ENCODE measurements around the gene PDCD4.
A peak's percentile ranks its signal among the peaks of the same experiment; 100 is the strongest.

Gene PDCD4

GRCh38 chr10:110871298-110872084, at the start of gene PDCD4:
Gene PDCD4, plus strand, starts transcription at chr10:110871928. Its CDS starts 4,100 bp downstream, at chr10:110876028.
- peak; percentile 96 for DNase-seq

GRCh38 chr10:110822035-110822711, 49.6 kb upstream of the PDCD4 start:
- no peak for DNase-seq

DNA sequence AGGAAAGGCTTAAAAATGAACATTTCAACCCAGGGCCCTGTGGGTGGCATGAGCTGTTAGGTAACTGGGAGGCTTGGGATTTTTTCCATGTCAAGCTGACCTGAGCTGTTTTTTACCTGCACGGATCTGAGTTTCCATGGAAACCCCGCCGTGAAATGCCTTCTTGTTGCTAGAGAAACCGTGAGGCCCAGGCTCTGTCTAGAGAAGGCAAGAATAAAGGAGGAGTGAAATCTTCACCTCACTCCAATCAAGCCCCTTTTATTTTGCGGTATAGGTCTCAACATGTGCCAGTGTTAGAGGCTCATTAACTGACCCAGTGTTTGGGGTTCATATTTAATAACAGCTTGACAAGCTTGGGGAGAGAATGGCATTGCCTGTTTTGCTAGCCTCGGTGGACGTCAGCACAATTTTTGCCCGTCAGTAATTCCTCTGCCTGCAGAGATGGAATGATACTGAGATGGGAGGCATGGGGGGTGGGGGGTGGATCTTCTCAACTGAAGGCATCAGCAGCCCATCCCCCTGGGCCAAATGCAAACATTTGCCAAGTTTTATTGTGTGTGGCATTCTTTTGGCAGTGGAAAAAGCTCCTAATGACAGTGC, 48.9 kb upstream of the PDCD4 start:
- DNase-seq, result no peak

DNA sequence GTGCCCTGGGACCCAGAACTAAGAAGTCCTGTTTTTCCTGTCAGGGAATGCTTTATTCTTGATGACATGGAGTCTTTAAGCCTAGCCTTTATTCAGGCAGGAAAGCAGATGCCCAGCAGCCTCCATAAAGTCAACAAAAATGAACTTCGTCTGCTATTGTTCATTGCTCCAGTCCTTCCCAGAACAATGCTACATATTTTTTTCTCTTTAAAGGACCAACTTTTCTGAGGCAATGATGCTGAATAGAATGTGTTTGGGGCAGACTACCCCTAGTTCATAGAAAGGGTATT, 47.6 kb upstream of the PDCD4 start:
- DNase-seq, result no peak

GRCh38 chr10:110824660-110825059, 47.1 kb upstream of the PDCD4 start:
- no peak for DNase-seq

DNA sequence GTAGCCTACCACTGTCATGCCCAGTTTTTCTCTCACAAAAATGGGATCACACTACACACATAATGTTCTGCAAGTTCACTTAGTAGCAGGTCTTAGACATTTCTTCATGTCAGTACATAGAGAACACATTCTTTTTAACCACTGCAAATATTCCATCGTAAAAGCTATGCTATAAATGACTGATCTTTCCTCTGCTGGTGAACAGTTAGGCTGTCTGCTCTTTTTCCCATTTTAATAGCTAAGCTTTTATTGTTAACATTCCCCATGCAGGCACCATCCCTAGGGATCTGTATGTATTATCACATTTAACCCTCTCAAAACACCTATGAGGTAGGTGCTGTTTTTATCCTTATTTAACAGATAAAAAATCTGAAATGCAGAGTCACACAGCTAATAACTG, 46.2 kb upstream of the PDCD4 start:
- DNase-seq, result no peak

DNA sequence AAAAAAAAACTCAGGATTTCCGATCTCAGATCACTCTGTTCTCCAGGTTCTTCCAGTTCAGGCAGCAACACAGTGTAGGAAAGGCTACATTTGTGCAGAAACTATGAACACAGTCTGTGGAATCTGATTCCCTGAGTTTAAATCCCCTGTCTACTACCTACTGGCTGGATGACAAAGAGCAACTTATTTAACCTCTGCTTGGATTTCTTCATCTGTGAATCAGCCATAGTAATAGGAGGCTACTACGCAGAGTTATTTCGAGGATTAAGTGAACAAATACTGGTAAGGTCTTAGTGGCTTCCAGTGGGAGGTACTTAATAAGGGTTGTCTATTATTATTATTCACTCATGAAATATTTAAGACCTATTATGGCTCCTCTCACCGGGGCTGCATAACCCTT, 44.3 kb upstream of the PDCD4 start:
- DNase-seq, result no peak

DNA sequence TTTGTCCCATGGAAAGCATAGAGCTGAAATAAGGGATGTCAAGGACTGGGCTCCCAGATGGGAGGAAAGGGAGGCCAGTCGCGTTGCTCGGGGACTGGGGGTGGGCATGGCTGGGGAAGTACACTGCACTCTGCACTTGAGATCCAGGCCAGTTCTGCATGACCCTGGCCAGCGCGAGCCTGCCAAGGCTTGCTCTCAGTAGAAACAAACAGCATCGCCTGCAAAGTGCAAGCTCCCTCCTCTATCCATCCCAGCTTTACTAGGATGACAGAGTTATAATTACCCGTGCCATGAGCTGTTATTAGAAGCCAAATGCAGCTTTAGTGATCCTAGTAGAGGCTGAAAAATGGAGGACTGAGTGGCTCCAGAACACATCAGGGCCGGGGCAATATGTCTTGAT, 43.9 kb upstream of the PDCD4 start:
- DNase-seq, result no peak

- no peak for DNase-seq
Measured at GRCh38 chr10:110828525-110828924, 43.2 kb upstream of the PDCD4 start.

DNA sequence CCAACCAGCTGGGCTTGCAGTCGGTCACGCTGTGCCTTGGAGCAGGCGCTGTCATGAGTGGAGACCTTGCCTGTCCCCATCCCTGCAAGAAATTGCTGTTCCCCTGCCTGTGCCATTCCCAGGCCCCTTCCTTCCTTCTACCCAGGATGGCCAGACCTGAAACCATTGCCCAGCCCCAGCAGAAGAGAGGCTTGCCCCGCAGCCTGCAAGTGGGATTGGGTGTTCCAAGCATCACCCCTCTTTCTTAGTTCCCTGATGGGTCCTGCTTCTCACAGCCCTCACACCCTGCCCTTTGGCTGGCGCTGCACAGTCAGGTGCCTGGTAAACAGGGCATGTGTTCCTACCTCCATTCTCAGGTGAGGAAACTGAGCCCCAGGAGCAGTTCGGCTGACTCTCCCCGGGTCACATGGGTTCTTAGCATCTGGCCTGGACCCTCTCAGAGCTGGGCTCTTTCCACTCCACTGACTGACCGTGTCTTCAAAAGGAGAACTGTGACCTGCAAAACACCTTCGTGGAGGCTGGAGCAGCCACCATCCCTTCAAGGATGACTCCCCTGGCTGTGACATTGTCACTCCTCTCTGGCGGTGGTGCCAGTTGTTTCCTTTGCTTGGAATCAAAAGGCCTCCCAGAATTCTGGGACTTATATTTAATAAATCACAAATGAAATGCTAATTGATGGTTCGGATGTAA, 41.9 kb upstream of the PDCD4 start:
- no peak for DNase-seq

- DNase-seq, result no peak
Measured at GRCh38 chr10:110833234-110833940, 38.3 kb upstream of the PDCD4 start.

- no peak for DNase-seq
Measured at GRCh38 chr10:110833941-110834628, 37.6 kb upstream of the PDCD4 start.

GRCh38 chr10:110834629-110835301, 37.0 kb upstream of the PDCD4 start:
- DNase-seq, result no peak

DNA sequence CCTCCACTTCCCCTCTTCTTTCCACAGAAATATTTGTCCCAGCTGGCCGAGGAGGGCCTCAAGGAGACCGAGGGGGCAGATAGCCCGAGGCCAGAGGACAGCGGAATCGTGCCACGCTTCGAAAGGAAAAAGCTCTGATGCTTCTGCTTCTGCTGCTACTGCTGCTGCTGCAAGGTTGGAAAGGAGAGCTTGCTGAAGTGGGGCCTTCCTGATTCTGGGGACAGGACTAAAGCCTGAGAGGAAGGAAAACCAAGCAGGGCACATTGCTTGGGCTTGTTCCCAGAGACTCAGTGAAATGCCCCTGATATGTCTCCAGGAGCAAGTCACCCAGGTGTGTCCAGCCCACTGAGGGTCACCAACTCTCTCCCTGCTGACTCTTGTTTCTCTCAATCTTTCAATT, 35.9 kb upstream of the PDCD4 start:
- no peak for DNase-seq

DNA sequence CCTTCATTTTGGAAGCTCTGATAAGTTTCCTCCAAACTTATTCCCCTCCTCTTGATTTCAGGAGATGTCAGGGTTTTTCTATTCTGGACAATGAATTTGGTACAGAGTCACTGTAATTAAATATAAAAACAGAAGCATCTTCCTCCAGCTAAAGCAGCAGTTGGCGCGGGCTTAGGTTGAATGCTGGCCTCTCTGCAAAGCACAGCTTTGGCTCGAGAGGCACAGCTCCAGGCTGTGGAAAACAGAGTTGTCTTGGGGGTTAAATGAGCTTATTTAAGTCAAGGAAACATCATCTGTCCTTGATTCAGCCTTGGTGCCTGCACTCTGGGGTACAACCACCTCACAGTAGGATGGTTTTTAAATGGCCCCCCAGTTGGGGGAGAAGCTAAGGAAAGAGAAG, 35.0 kb upstream of the PDCD4 start:
- DNase-seq, result no peak

DNA sequence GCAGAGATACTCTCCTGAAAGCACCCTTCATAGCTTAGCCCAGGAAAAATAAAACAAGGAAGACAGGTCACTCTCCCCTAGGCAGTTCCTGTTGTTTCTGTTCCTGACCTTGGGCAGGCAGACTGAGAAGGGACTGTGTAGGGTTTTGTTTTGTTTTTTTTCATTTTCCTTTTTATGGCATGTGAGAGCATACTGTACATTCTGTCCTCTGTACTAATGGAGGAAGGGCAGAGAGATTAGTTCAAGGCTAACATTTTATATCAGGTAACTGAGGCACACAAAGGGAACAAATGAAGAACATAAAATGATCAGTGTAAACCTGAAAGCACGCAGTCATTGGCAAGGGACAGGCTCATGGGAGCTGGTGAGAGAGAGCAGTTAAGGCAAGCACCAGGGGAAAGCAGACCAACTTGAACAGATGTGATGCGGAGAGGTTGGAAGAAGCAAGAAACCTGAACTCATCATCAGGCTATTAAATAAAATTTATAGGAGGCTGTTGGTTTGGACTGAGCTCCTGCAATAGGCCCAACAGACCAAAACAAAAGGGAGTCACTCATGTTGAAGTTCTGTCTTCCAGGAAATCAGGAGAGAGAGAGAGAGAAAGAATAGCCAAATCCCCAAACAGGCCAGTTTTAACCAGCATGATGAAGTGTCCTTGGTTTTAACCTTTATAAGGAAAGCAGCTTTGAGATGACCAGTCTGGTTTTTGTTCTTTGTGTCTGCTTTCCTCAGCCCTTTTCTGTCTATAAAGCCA, 34.1 kb upstream of the PDCD4 start:
- DNase-seq, result no peak

GRCh38 chr10:110840225-110840922, 31.4 kb upstream of the PDCD4 start:
- DNase-seq, result no peak

DNA sequence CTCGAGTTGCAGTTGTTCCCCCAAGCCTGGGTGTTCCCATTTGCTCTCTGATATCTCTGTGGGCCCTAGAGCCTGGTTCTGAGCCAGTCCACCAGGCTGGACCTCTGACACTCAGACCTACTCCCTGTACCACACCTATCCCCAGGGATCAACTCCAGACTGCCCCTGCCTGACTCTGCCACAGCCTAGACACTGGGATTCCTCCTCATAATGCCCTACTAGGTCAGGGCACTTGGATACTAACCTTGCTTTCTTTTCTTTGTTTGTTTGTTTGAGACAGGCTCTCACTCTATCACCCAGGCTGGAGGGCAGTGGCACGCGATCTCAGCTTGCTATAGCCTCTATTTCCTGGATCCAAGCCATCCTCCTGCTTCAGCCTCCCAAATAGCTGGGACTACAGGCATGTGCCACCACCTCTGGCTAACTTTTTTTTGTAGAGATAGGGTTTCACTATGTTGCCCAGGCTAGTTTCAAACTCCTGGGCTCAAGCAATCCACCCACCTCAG, 30.8 kb upstream of the PDCD4 start:
- DNase-seq, result no peak

DNA sequence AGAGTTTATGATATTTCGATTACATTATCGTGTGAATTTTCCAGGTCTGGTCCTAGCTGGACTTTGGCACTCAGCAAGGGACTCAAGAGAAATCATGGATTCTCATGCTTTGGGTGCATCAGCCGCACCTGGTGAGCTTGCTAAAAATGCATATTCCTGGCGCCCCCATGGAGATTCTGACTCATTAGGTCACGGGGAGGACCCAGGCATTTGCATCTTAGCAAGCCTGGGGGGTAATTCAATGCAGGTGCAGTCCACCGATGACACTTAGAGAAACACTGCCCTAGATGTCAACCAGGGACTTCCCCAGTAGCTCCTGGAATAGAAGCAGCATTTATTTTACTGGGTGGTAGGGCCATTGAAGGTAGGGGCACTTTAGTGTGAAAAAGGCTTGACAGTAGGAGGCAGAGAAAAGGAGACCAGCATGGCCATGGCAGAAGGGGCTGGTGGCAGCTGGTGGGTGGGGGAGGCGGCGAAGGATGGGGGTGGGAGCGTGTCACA, 29.9 kb upstream of the PDCD4 start:
- DNase-seq, result no peak

DNA sequence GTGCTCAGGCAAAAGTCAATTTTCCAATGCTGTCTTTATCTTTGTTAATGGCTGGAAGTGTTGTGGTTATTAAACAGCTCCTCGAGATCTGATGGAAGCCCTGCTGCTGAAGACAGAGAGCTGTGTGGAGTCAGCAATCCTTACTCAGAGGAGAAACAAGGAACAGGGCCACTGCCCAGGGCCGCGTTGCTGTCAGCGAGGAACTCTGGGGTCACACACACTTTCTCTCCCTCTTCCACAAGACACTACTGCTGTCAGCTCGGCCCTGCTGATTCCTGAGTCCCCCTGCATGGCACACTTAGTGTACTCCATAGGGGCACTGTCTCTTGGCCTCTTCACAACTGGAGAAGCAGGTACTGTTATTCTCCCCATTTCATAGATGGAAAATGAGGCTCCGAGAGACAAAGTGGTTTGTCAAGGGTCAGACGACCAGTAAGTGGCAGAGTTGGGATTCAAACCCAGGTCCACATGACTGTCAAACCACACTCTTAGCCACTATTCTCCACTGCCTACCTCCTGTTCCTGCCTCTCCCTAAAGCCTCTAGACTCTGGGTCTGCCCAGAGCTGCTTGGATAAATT, 29.3 kb upstream of the PDCD4 start:
- no peak for DNase-seq

Data from activated CD8-positive, alpha-beta memory T cell treated with anti-CD3 and anti-CD28 coated beads, Interleukin-2, amount 50 U/mL, for 48 hours (primary cell).